Tibial nerve (tissue), 4 donors: ENCODE results near the gene MICAL2.

Experiments
- EP300 ChIP-seq, 2 donors: sonication (generic); formaldehyde crosslinking; IDR thresholded peaks; one replicate each; pipeline ENCODE4 v1.6.1; 2017; ENCODE audit warnings: antibody characterized with exemption in 2 of 2, mild to moderate bottlenecking in 1 of 2
- POLR2A ChIP-seq, 2 donors: fragments of 450-650 bp; IDR thresholded peaks; one replicate each; pipeline ENCODE4 v1.6.1; 2017; ENCODE audit warnings: antibody characterized with exemption in 2 of 2, mild to moderate bottlenecking in 2 of 2, moderate library complexity in 2 of 2
- TF ChIP-seq, protein P1 (sequence below), 5 experiments: fragments of 200-600 bp in 3 of 5; fragments of 450-650 bp in 2 of 5; sonication (generic) in 3 of 5; IDR thresholded peaks; one replicate each; pipeline ENCODE4 v1.5.1; 2016 to 2019; ENCODE audit warnings: antibody characterized with exemption in 5 of 5, mild to moderate bottlenecking in 3 of 5, moderate library complexity in 2 of 5

GRCh38 chr11:12087075-12088004 lies 23.1 kb upstream of the MICAL2 start:
- TF ChIP-seq, protein P1, sequence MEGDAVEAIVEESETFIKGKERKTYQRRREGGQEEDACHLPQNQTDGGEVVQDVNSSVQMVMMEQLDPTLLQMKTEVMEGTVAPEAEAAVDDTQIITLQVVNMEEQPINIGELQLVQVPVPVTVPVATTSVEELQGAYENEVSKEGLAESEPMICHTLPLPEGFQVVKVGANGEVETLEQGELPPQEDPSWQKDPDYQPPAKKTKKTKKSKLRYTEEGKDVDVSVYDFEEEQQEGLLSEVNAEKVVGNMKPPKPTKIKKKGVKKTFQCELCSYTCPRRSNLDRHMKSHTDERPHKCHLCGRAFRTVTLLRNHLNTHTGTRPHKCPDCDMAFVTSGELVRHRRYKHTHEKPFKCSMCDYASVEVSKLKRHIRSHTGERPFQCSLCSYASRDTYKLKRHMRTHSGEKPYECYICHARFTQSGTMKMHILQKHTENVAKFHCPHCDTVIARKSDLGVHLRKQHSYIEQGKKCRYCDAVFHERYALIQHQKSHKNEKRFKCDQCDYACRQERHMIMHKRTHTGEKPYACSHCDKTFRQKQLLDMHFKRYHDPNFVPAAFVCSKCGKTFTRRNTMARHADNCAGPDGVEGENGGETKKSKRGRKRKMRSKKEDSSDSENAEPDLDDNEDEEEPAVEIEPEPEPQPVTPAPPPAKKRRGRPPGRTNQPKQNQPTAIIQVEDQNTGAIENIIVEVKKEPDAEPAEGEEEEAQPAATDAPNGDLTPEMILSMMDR (IDR thresholded peaks at IDR 0.05), result no peak
- TF ChIP-seq EP300 (IDR thresholded peaks at IDR 0.05), result no peak
- no peak for TF ChIP-seq POLR2A (IDR thresholded peaks at IDR 0.05)
